Astrocyte (in vitro differentiated cells and primary cell): ENCODE measurements around the gene SLC35B2. TPM values are rescaled to one million over a fixed set of nuclear protein-coding genes. Genes with fewer than 3 reads are reported as not detected.

ENCODE experiments used
- DNase-seq: peaks from one replicate; pipeline ENCODE4 v3.0.0-alpha.2; 2010; ENCODE audit warnings: low read depth
- FAIRE-seq: peaks from 2 replicates; lab custom pipeline; 2011; peaks lifted over from hg19 to GRCh38; lab: Jason Lieb, UNC
- H2AFZ ChIP-seq: 2 replicates; pipeline ENCODE4 v1.6.0; 2012; ENCODE audit warnings: low read depth, low read length, inconsistent platforms
- H3K27ac ChIP-seq: 2 replicates; pipeline ENCODE4 v1.5.1; 2011; ENCODE audit warnings: low read depth, low read length, inconsistent platforms
- H3K27me3 ChIP-seq: 2 replicates; pipeline ENCODE4 v1.6.0; 2011; ENCODE audit warnings: low read length, inconsistent platforms; ENCODE audit not compliant: insufficient read depth
- H3K36me3 ChIP-seq: 2 replicates; pipeline ENCODE4 v1.5.1; 2011; ENCODE audit warnings: low read length, inconsistent platforms; ENCODE audit not compliant: insufficient read depth
- H3K4me1 ChIP-seq: 2 replicates; pipeline ENCODE4 v1.5.1; 2011; ENCODE audit warnings: low read length, inconsistent platforms; ENCODE audit not compliant: insufficient read depth
- H3K4me2 ChIP-seq: 2 replicates; pipeline ENCODE4 v1.6.0; 2012; ENCODE audit warnings: low read length, inconsistent platforms
- H3K4me3 ChIP-seq: 2 replicates; pipeline ENCODE4 v1.5.1; 2011; ENCODE audit warnings: low read depth, mild to moderate bottlenecking, low read length, inconsistent platforms; ENCODE audit not compliant: insufficient read depth
- H3K79me2 ChIP-seq: 2 replicates; pipeline ENCODE4 v1.6.0; 2012; ENCODE audit warnings: mild to moderate bottlenecking, low read length, inconsistent platforms; ENCODE audit not compliant: insufficient read depth
- H3K9ac ChIP-seq: 2 replicates; pipeline ENCODE4 v1.6.0; 2012; ENCODE audit warnings: mild to moderate bottlenecking, low read length, inconsistent platforms
- H3K9me3 ChIP-seq: 2 replicates; pipeline ENCODE4 v1.5.1; 2012; ENCODE audit warnings: low read depth, mild to moderate bottlenecking, low read length, inconsistent platforms; ENCODE audit not compliant: insufficient read depth
- H4K20me1 ChIP-seq: 2 replicates; pipeline ENCODE4 v1.6.0; 2012; ENCODE audit warnings: low read length, inconsistent platforms; ENCODE audit not compliant: insufficient read depth
- H3K27ac Mint-ChIP-seq: one replicate; pipeline ENCODE4 v1.8.0; 2021; ENCODE audit warnings: mild to moderate bottlenecking, mixed read lengths; ENCODE audit not compliant: unreplicated experiment
- H3K27me3 Mint-ChIP-seq: one replicate; pipeline ENCODE4 v1.8.0; 2021; ENCODE audit warnings: low read depth, mixed read lengths; ENCODE audit not compliant: unreplicated experiment
- H3K36me3 Mint-ChIP-seq: one replicate; pipeline ENCODE4 v1.8.0; 2021; ENCODE audit warnings: low read depth, mixed read lengths; ENCODE audit not compliant: unreplicated experiment
- H3K4me1 Mint-ChIP-seq: one replicate; pipeline ENCODE4 v1.8.0; 2021; ENCODE audit warnings: low read depth, mixed read lengths; ENCODE audit not compliant: unreplicated experiment
- H3K4me3 Mint-ChIP-seq: one replicate; pipeline ENCODE4 v1.8.0; 2021; ENCODE audit warnings: mild to moderate bottlenecking, moderate library complexity, mixed read lengths; ENCODE audit not compliant: unreplicated experiment
- H3K9me3 Mint-ChIP-seq: one replicate; pipeline ENCODE4 v1.8.0; 2021; ENCODE audit warnings: mild to moderate bottlenecking, mixed read lengths; ENCODE audit not compliant: unreplicated experiment
- EZH2 ChIP-seq: IDR thresholded peaks from 2 replicates; pipeline ENCODE4 v1.6.1; 2012; ENCODE audit warnings: mild to moderate bottlenecking, low read length, inconsistent platforms; ENCODE audit not compliant: insufficient read depth
- total RNA-seq: library from RNA; stranded (reverse); gene quantifications from 2 replicates; pipeline ENCODE4 v1.2.1, GENCODE V29; 2021
- TF ChIP-seq, protein P1 (sequence below): IDR thresholded peaks from 2 replicates; pipeline ENCODE4 v1.5.1; 2011; ENCODE audit warnings: low read depth, mild to moderate bottlenecking, inconsistent platforms, low read length, moderate library complexity; ENCODE audit not compliant: insufficient read depth

Gene SLC35B2
- total RNA-seq, 1 donor from 2014 or later = 61.8 TPM

DNA sequence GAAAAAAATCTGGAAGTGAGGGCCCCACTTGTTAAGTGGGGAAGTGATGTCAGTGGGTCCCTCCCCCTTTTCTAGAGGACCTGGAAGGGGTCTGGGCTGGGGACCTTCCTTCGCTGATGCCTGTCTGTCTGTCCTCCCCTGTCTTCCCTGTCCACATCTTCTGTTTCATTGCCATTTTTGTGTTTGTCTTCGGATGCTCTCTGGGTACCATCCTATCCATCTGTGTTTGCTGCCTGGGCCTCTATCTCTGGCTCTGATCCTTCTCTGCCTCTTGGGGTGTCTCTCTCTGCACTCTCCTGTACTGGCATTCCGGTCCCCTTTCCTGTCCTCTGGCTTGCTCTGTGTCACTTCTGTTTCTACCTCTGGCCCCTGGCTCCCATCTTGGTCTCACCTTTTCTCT lies 15.2 kb upstream of the SLC35B2 start:
- no peaks in the 10 kb centered on the region for H3K4me1 ChIP-seq
- Mint-ChIP-seq H3K4me3 (no peak overlapping the region), H3K9me3 (no peaks in the 10 kb centered on the region), H3K27ac (no peak overlapping the region), H3K27me3 (peaks cover 66% of the 10 kb centered on the region), H3K4me1 (no peaks in the 10 kb centered on the region), H3K36me3 (no peaks in the 10 kb centered on the region)
- H2AFZ ChIP-seq = no peak overlapping the region
- no peaks in the 10 kb centered on the region for H3K36me3 ChIP-seq
- H3K9ac ChIP-seq = no peak overlapping the region
- DNase-seq (no peak), FAIRE-seq (no peak)
- H3K79me2 ChIP-seq = no peaks in the 10 kb centered on the region
- no peaks in the 10 kb centered on the region for H3K9me3 ChIP-seq
- H3K27me3 ChIP-seq = peaks cover 42% of the 10 kb centered on the region
- TF ChIP-seq, protein P1, sequence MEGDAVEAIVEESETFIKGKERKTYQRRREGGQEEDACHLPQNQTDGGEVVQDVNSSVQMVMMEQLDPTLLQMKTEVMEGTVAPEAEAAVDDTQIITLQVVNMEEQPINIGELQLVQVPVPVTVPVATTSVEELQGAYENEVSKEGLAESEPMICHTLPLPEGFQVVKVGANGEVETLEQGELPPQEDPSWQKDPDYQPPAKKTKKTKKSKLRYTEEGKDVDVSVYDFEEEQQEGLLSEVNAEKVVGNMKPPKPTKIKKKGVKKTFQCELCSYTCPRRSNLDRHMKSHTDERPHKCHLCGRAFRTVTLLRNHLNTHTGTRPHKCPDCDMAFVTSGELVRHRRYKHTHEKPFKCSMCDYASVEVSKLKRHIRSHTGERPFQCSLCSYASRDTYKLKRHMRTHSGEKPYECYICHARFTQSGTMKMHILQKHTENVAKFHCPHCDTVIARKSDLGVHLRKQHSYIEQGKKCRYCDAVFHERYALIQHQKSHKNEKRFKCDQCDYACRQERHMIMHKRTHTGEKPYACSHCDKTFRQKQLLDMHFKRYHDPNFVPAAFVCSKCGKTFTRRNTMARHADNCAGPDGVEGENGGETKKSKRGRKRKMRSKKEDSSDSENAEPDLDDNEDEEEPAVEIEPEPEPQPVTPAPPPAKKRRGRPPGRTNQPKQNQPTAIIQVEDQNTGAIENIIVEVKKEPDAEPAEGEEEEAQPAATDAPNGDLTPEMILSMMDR = no peak
- TF ChIP-seq EZH2 = no peak
- H4K20me1 ChIP-seq = peaks cover 7% of the 10 kb centered on the region
- H3K4me3 ChIP-seq = no peak overlapping the region
- no peak overlapping the region for H3K4me2 ChIP-seq
- H3K27ac ChIP-seq = no peak overlapping the region

DNA sequence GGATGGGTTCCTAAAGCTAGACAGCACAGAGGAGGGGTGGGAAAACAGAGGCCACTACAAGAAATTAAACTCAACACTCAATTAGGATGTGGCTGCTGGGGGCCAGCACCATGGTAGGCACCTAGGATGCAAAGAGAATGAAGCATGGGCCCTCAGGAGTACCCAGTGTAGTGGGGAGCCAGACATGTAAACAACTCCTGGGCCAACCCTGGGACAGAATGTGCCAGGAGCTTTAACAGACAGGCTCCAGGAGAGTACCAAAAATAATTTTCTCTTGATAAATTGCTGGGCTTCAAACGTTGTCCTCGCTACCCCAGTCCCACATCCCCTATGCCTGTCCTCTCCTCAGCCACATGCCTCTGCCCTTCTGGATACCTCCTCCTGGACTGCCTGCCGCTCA lies 14.6 kb upstream of the SLC35B2 start:
- H3K4me1 ChIP-seq = no peaks in the 10 kb centered on the region
- DNase-seq = no peak
- H3K9me3 ChIP-seq = no peaks in the 10 kb centered on the region
- no peak overlapping the region for H3K27ac Mint-ChIP-seq
- H3K27me3 ChIP-seq = peaks cover 40% of the 10 kb centered on the region
- H3K4me2 ChIP-seq = no peak overlapping the region
- H3K27me3 Mint-ChIP-seq = peaks cover 61% of the 10 kb centered on the region
- no peaks in the 10 kb centered on the region for H3K9me3 Mint-ChIP-seq
- no peaks in the 10 kb centered on the region for H3K36me3 Mint-ChIP-seq
- no peaks in the 10 kb centered on the region for H3K4me1 Mint-ChIP-seq
- no peaks in the 10 kb centered on the region for H3K79me2 ChIP-seq
- no peaks in the 10 kb centered on the region for H3K36me3 ChIP-seq
- H3K9ac ChIP-seq = no peak overlapping the region
- H4K20me1 ChIP-seq = peaks cover 7% of the 10 kb centered on the region
- H2AFZ ChIP-seq = no peak overlapping the region
- FAIRE-seq = no peak
- no peak for TF ChIP-seq EZH2
- TF ChIP-seq, protein P1 = no peak
- peak overlapping the region; percentile 66 for H3K4me3 Mint-ChIP-seq
- H3K27ac ChIP-seq = no peak overlapping the region
- H3K4me3 ChIP-seq = no peak overlapping the region

DNA sequence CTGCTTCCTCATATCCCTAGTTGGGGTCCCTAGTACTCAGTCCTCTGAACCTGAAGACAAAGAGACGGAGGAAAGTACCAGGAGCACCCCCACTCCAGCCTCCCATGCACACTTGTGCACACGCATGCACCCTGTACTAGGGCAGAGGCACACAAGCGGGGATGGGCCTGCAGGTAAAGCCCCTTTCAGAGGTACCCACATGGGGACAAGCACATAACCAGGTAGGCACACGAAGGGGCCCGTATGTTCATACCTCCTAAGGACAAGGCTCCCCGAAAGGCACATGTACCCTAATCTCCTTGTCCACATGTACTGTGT lies 14.0 kb upstream of the SLC35B2 start:
- no peaks in the 10 kb centered on the region for H3K36me3 Mint-ChIP-seq
- FAIRE-seq (no peak), DNase-seq (no peak)
- H3K4me1 Mint-ChIP-seq = no peaks in the 10 kb centered on the region
- H3K27ac Mint-ChIP-seq = no peak overlapping the region
- H3K27me3 Mint-ChIP-seq = peaks cover 57% of the 10 kb centered on the region
- Histone ChIP-seq H3K9me3 (no peaks in the 10 kb centered on the region), H3K27ac (no peak overlapping the region), H3K27me3 (peaks cover 40% of the 10 kb centered on the region), H3K9ac (no peak overlapping the region), H3K79me2 (no peaks in the 10 kb centered on the region), H3K4me1 (no peaks in the 10 kb centered on the region), H4K20me1 (peaks cover 7% of the 10 kb centered on the region), H3K4me3 (no peak overlapping the region), H2AFZ (no peak overlapping the region), H3K36me3 (no peaks in the 10 kb centered on the region), H3K4me2 (peak overlapping the region; percentile 72)
- H3K9me3 Mint-ChIP-seq = no peaks in the 10 kb centered on the region
- peak overlapping the region; percentile 66 for H3K4me3 Mint-ChIP-seq
- TF ChIP-seq EZH2 = peak; percentile 15
- TF ChIP-seq, protein P1 = no peak
